ENCODE data around the gene FBN2.
"Not testable (repeated sequence)": the region's sequence is repeated elsewhere in the genome, so short reads cannot be mapped to it uniquely, and the experiment has no call there.

FBN2 gene

GRCh38 chr5:128414469-128414868 is 123.6 kb downstream of the FBN2 start:
- no peak for DNase-seq

GRCh38 chr5:128413356-128413755 is 124.7 kb downstream of the FBN2 start:
- DNase-seq: no peak

GRCh38 chr5:128412145-128412930 is 125.7 kb downstream of the FBN2 start:
- no peak for DNase-seq

DNA sequence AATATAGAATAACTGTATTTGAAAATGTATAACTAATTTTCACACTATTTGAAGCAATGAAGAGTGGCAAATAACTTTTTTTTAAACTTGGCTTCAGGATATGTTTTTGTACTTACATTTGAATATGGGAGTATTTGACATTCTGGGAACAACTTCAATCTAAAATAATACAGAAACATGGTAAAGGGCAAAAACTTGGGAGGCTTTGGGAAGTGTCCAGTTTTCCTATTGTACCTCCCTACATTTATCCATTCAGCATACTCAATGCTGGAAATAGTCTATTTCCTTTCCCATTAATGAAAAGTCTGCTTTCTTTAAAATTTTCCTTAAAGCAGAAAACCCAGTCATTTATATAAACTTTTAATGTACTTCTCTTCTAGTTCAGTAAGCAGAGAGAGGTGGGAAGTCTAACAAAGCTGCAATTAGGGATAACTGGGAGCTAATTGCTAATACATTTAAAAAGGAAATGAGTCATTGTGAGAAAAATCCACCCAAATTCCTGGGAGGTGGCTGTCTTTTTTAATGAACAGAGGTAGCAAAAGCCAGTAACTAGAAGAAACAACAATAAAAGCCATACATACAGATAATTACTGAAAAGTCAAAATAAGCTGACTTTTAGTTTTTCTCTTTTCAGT is 128.8 kb downstream of the FBN2 start:
- DNase-seq: no peak

DNA sequence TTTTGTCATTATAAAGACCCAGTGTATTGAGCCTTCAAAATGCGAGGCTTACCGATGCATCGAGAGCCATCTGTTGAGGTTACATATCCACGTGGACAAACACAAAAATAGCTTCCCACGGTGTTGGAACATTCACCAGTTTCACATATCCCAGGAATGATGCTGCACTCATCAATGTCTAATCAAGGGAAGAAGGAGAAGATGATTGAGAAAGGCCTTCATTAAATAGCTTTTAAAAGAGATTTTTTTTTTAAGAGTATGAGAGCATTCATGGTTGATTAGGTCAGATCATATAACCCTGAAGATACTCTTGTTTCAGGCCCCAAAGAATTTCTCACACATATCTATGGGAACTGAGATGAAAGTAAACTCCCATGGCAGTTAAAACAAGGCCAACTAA is 129.4 kb downstream of the FBN2 start:
- no peak for DNase-seq

GRCh38 chr5:128407944-128408343 is 130.1 kb downstream of the FBN2 start:
- DNase-seq: no peak

DNA sequence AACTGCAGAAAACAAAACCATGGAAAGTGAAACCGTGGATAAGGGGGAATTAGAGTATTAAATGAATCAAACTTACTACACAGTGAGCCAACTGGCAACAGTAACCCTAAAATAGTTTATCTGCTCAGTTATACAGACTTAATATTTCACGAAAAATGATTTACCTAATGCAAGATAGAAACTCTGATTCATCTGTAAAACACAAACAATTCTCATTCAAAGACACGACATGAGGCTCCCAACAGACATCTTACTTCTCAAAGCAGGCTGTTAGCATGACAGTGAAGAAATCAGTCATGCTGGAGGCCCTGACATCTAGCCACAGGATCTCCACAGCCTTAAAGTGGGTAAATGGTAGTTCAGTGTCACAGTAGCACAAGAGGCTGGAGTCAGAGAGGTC is 131.2 kb downstream of the FBN2 start:
- no peak for DNase-seq

DNA sequence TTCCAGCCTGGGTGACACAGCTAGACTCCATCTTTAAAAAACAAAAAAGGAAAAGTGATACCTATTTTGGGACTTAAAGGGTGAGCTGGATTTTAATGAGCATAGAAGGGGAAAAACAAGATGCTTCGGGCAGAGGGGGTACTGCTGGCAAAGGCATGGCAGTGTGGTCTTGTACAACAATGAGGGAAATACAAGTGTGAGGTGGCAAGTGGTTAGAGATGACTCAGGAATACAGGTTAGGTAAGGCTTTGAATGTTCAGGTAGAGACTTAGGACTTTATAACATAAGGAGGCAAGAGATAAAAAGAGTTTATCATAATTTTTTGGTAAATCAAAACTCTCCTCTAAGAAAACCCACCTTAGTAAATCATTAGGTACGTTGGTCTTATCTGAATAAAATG is 132.9 kb downstream of the FBN2 start:
- DNase-seq: no peak

- no peak for DNase-seq
These were observed 134.7 kb downstream of the FBN2 start for GRCh38 chr5:128403333-128403732.

DNA sequence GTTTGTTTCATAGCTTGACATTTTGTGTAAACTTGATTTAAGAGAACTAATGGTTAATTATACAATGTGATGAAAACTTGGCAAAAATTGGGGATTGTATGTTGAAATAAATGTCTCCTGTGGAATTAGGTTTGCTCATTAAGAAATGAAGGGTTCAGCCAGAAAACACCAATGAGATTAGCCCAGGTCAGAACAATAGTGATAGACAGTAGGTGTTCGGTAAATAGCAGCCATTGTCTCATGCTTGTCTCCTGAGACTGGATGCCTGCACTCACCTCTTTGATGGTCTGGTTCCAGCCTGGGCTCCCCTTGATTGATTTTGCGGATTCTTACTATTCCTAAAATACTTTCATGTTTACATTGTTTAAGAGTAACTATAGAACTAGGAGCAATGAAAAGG is 135.5 kb downstream of the FBN2 start:
- DNase-seq: no peak

DNA sequence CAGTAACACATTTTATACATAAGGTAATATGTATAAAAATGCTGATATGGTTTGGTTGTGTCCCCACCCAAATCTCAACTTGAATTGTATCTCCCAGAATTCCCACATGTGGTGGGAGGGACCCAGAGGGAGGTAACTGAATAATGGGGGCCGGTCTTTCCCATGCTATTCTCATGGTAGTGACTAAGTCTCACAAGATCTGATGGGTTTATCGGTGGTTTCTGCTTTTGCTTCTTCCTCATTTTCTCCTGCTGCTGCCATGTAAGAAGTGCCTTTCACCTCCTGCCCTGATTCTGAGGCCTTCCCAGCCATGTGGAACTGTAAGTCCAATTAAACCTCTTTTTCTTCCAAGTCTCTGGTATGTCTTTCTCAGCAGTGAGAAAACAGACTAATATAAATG is 137.3 kb downstream of the FBN2 start:
- DNase-seq: not testable (repeated sequence)

- no peak for DNase-seq
These were observed 138.9 kb downstream of the FBN2 start for GRCh38 chr5:128399111-128399510.

DNA sequence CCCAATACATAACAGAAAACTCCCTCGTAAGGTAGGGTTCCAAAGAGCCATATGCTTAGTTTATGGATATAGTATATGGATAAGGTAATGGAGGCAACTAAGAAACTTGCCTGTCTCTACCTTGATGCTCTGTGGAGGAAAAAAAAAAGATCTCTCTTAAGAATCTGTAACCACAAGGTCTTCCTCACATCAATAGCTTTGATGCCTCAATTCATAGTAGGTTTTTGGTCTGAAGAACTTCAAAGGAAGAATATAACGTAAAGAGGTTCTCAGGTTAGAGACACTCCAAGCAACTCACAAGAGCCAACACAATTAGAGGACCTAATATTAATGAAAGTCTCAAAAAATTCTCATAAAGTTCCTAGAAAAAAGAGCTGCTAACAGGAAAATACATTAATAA is 140.2 kb downstream of the FBN2 start:
- DNase-seq: no peak

DNA sequence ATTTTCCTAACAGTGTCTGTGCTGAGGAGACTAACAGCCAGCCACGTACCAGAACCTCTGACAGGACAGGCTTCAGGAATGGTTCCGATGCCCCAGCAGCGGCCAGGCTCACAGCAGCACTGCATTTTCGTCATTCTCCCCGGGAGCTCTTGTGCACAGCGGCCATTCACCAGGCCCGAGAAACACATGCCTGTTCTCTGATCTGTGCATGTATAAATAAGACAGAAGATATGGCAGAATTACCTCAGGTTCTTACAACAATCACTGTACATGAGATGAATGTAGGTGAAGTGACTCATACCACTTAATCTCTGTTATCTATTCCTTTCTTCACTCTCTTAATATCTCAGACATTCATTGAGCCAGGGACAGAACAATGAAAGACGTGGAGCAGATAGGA is 143.0 kb downstream of the FBN2 start:
- no peak for DNase-seq

DNA sequence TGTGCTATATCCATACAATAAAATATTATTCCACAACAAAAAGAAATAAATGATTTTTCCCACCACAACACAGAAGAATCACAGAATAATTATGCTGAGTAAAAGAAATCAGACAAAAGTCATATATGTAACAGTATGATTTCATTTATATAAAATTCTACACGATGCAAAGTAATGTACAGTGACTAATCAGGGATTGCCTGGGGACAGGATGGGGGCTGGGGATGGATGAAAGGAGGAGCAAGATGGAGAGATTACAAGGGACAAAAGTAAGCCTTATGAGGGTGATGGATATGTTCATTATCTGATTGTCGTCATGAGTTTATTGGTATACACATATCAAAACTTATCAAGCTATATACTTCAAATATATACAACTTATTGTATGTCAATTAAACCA is 154.0 kb downstream of the FBN2 start:
- no peak for DNase-seq

DNA sequence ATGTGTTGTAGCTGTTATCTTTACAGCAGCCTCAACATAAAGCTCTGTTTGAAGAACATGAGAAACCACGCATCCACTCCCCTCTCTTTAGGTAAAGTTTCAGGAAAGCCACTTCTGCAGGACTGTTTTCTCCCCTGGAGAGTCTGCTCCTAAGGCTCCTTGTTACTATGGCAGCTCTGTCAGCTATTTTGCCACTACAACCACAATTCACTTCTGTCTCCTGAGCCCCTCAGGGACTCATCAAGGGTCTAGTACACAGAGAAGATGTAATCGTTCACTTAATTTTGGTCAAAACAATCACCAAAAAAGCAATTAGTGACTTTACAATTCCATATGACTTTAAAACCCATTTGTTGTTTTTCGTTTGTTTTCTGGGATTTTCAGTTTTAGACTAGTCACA is 157.7 kb downstream of the FBN2 start:
- DNase-seq: no peak

DNA sequence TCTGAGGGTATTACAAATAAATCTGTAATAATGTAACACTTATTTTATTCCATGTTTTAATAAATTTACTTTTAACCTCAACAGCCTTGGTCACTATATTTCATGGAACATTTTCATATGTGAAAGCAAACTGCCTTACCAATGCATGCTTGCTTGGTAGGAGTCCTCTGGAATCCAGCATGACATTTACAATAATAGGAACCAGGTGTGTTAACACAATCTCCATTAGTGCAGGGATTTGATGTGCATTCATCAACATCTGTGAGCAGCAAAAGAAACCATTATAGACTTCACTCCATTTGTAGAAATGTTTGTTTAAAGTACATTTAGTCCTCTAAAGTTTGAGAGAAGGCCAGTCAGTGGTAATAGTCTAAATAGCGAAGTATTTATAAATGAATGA is 159.4 kb downstream of the FBN2 start:
- no peak for DNase-seq

GRCh38 chr5:128378196-128378595 is 159.8 kb downstream of the FBN2 start:
- no peak for DNase-seq

- DNase-seq: no peak
These were observed 161.5 kb downstream of the FBN2 start for GRCh38 chr5:128376577-128376976.

- no peak for DNase-seq
These were observed 171.9 kb downstream of the FBN2 start for GRCh38 chr5:128366147-128366546.

DNA sequence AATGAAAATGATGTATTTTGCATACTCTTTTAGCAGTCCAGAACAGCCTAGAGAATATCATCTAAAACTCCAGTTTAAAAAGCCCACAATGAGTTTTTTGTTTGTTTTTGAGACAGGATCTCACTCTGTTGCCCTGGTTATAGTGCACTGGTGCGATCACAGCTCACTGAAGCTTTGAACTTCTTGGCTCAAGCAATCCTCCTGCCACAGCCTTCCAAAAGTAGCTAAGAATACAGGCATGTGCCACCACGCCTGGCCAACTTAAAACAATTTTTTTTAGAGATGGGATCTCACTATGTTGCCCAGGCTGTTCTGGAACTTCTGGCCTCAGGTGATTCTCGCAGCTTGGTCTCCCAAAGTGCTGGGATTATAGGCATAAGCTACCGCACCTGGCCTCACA is 175.7 kb downstream of the FBN2 start:
- DNase-seq: no peak

DNA sequence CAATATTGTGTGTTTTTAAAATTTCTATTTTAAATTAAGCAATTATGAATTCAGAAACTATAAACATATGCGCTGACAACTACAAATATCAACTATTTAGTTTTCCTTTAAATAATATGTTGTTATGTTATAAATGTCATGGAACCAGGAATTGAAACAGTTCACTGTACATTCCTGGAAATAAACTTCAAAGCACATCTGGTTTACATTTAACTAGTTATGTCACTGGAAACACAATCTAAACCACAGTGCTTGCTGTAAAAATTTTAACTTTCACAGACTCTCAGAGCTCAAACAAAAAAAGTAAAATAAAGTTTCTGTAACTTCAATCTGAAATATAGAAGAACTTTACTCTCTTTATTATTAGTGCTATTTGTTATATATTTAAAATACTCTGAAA is 179.2 kb downstream of the FBN2 start:
- no peak for DNase-seq

DNA sequence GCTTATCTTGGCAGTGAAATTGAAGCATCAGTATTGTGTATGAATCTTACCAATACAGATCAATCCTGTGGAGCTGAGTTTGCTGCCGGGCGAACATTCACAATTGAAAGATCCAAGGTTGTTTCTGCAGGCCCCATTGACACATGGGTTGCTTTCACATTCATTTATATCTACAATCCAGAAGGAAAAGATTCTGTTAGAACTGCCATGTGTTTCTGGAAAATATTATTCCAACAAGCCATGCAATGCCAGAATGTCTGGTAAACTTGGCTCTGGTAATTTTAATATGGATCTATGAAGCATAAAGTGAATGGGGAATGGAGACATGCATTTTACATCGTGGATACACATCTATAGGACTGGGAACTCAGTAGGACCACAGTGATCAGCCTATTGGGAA is 180.8 kb downstream of the FBN2 start:
- DNase-seq: no peak

DNA sequence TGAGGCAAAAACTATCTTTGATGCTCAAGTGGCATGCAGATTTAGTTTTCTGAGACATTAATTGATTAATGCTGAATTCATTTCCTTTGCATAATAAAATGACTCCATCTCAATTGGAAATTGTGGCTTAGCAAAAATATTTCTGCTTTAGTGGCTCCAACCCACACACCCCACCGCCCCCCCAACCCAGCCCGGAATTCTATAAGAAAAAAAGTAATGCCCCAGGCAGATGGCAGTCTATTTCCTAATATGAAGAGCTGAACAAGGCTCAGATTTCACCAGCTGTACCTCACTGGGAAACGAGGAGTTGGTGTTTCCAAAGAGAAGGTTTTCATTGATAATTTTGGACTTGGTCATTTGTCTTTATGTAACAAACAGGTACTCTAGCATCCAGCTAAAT is 182.1 kb downstream of the FBN2 start:
- no peak for DNase-seq
